Fibroblast of skin of right quadriceps (primary cell): ENCODE data around the gene CCM2.
"Not testable (repeated sequence)": the region's sequence is repeated elsewhere in the genome, so short reads cannot be mapped to it uniquely, and the experiment has no call there.

ENCODE experiments used
- DNase-seq: peaks from one replicate; pipeline ENCODE4 v3.0.0-alpha.2; 2013

Gene CCM2

DNA sequence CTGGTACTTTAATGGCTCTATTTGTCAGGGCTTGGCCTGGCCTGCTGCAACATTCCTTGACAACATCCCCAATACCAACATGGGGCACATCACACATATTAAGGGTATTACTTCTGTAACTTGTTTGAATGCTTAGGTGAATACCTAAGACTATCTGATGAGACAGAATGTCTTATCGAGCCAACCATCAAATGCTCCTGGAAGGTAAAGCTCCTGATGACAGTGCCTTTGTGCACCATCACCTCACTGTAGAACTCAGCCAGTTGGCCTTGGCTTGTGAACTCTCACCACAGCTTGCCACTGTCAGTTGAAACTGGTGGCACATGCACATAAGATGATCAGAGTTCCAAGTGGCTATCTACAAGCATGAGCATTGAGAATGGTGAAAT lies 17.5 kb upstream of the CCM2 start:
- no peak for DNase-seq

- no peak for DNase-seq
Observed at GRCh38 chr7:44982970-44983369, 17.0 kb upstream of the CCM2 start.

DNA sequence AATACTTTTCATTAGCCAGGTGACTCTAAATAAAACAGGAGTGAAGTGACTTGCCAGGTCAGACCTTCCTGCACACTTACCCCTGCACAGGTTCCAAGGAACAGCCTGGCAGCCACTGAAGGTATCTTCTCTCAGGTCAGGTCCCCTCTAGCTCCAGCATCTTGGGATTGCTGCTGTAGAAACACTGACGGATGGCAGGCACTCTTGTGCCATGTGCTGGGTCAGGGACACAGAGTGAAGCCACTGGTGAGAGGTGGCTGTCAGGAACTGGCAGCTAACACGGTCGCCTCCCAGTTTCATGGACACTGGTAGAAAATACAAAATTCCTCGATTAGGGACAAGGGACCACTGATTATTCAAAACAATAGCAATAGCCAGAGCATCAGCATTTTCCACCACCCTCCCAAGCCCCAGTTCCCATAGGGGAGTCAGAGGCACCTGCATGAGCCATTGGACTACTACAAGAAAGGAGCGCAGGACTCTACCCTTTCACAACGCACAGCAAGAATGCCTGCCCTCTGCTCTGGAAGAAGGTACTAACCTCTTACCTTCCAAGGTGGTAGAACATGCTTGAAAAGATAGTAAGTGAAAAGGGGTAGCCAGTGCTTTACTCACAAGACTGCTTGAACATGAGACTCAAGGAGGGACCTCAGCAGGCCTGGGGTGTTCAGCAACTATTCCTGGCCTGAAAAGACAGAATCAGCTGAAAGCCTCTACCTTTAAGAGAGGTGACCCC lies 16.1 kb upstream of the CCM2 start:
- DNase-seq, result no peak

- no peak for DNase-seq
Observed at GRCh38 chr7:44984478-44984758, 15.6 kb upstream of the CCM2 start.

GRCh38 chr7:44985033-44985695 lies 14.8 kb upstream of the CCM2 start:
- no peak for DNase-seq

GRCh38 chr7:44985900-44986217 lies 14.1 kb upstream of the CCM2 start:
- DNase-seq, result no peak

GRCh38 chr7:44986218-44987053 lies 13.6 kb upstream of the CCM2 start:
- DNase-seq, result peak; percentile 93

DNA sequence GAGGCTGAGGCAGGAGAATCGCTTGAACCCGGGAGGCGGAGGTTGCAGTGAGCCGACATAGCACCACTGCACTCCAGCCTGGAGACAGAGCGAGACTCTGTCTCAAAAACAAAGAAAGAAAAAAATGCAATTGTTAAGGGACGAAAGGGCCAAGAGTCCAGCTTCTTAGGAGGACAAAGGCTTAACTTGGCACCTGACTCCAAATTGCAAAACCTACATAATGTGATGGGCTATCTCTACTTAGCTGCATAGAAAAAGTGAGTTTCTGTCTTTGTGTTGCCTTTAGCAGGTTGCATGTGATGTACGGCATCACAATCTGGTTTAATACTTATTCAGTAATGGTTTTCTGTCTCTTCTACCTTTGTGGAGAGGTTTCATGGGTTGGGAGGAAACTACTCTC lies 12.5 kb upstream of the CCM2 start:
- no peak for DNase-seq

DNA sequence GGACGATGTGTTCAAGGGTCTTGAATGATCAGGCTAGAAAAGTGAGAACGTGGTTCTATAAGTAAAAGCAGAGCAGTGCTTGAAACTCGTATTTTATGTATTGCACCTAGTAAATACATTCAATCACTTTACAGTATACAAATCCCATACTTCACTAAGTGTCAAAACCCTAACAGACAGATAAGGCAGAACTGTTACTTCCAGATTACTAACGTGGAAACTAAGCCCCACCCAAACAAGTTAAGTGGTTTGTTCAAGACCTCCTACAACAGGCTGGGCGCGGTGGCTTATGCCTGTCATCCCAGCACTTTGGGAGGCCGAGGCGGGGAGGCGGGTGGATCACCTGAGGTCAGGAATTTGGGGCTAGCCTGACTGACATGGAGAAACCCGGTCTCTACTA lies 12.0 kb upstream of the CCM2 start:
- DNase-seq, result no peak

DNA sequence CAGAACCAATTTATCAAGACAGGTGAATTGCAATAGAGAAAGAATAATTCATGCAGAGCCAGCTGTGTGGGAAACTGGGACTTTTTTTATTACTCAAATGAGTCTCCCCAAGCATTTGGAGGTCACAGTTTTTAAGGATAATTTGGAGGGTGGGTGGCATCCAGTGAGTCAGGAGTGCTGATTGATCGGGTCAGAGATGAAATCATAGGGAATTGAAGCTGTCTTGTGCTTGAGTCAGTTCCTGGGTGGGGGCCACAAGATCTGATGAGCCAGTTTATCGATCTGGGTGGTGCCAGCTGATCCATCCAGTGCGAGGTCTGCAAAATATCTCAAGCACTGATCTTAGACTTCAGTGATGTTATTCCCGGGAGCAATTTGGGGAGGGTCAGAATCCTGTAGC lies 11.3 kb upstream of the CCM2 start:
- DNase-seq, result no peak

- DNase-seq, result no peak
Observed at GRCh38 chr7:44989132-44989531, 10.9 kb upstream of the CCM2 start.

DNA sequence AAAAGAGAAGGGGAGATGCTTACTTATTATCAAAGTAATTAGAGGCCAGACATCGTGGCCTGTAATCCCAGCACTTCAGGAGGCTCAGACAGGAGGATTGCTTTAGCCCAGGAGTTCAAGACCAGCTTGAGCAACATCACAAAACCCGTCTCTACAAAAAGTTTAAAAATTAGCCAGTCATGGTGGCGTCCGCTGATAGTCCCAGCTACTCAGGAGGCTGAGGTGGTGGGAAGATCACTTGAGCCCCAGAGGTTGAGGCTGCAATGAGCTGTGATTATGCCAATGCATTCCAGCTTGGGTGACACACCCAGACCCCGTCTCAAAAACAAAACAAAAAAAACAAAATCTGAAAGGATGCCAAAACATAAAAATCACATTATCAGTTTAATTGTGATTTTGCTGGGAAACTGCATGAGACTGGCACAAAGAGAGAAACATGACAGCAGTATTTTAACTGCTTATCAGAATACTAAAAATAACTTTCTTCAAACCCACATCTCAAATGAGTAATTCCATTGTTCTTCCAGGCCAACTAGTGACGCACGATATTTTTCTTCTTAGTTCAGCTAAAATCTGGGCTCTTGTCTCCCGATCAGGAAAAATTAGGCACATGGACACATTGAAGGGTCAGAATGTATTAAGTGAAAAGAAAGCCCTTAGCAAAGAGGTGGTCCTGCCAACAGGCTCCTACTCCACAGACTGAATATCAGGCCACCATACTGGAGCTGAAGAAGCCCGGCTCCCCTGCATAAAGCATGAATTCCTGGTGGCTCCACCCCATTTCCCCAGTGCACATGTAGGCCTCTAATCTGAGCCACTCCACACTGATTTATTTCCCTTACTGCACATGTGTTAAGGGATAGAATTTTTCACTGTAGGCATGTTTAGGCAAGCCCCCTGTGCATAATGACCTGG lies 9.6 kb upstream of the CCM2 start:
- peak; percentile 21 for DNase-seq

GRCh38 chr7:44992004-44992795 lies 7.8 kb upstream of the CCM2 start:
- DNase-seq, result not testable (repeated sequence)

- DNase-seq, result no peak
Observed at GRCh38 chr7:44994877-44995554, 5.0 kb upstream of the CCM2 start.

GRCh38 chr7:44995555-44996493 lies 4.2 kb upstream of the CCM2 start:
- DNase-seq, result no peak

- peak; percentile 28 for DNase-seq
Observed at GRCh38 chr7:44998153-44998871, 1.7 kb upstream of the CCM2 start.

DNA sequence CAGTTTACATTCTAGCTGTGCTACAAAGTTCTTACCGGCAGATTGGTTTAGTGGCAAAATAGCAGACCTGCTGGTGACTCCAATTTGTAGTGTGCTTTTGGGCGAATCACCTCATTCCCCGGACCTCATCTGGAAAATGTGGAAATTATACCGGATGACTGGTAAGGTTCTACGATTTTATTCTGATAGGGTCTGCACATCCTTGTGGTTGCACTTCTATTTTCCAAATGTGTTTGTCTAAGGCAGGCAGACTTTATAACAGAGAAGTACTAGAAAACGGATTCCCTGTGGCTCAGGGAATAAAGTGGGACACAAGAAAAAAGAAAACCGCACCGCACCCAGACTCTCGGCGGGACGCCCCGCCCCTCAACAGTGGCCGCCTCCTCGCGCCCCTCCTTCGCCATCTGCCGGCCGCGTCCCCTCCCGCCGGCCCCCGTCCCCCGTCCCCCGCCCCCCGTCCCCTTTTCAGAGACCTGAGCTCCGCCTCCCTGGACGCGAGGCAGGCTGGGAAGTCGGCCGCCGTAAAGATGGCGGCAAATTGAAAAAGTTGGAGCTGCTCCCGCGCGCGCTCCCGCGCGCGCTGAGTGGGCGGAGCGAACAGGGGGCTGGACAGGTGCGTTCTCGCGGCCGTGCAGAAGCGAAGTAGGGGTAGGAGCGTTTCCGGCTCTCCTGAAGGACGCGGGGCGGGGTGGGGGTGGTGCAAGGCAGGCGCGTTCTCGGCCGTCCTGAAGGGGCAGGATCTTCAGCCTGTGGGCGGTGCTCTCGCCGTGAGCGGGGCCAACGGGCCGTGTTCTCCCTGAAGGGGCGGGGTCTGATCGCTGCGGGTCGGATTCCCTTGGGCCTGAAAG lies 532 bp upstream of the CCM2 start:
- peak; percentile 99 for DNase-seq

DNA sequence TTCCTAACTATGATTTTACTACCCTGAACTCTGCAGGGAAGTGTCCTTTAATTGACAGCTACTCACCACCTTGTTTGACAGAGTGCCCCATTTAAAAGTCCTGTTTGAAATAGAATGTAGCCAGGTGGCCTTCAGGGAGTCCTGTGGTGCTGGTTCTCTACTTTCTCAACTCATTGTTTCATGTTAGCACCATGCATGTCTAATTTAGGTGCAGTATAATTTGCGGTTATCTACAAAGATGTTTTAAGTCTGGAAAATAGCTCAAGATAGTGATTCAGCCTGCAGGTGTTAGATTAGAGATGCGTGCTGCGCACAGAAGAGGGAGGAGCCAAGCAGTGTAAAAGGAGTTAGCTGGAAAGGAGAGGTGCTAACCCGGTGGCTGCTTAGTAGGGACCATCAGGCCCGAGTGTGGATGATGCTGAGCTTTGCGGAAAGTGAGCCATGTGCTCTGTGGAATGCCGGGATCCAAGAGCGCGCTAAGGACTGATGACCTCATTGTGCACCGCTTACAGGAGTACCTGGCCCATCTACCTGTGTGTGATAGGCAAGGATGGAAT lies 1.2 kb downstream of the CCM2 start:
- no peak for DNase-seq

DNA sequence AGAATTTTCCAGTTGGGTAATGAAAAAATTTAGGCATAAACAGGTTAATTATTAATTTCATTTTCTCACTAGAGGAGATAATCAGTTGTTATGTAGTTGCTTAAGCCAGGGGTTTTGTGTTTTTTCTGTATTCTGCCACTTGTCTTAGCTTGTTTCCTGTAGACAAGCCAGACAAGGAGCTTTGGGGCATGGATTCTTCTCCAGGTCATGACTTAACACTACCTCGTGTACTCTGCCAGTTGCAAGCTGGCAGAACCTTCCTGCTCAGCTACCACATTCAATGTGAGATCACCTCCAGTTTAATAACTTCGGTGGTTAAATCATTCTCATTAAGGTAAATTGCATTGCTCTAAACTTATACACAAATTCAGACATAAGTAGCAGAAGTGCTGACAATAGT lies 1.8 kb downstream of the CCM2 start:
- no peak for DNase-seq
